ENCODE data around the gene UMODL1. TPM values are rescaled to one million over a fixed set of nuclear protein-coding genes. Genes with fewer than 3 reads are reported as not detected.

UMODL1 gene
- total and polyA plus RNA-seq, 4 donors: 0.10 to 0.28 (median 0.14) TPM; not detected in 1

- Histone ChIP-seq H3K9me3 (ENCODE audit: control insufficient read depth in 4 of 4, insufficient read depth in 3 of 4, low read length in 3 of 4) (no peaks in the 10 kb centered on the region), H3K36me3 (ENCODE audit: control insufficient read depth in 4 of 4, insufficient read depth in 4 of 4, low read length in 4 of 4) (no peaks in the 10 kb centered on the region), H3K4me3 (no peak overlapping the region), H3K4me1 (ENCODE audit: control insufficient read depth in 5 of 5, insufficient read depth in 5 of 5, low read length in 5 of 5) (peaks cover 0 to 24% (median 9%) of the 10 kb centered on the region in 5 donors), H3K27ac (ENCODE audit: low read depth in 1 of 2, low read length in 1 of 2) (peak overlapping the region in 1 of 2 donors; percentile 26), H3K27me3 (ENCODE audit: control insufficient read depth in 3 of 3, insufficient read depth in 3 of 3, low read length in 2 of 3) (no peaks in the 10 kb centered on the region), H3K9ac (ENCODE audit: insufficient read depth in 1 of 2, low read length in 2 of 2) (no peak overlapping the region)
- 15 to 21% methylated on average over 4 of the region's 4 CpGs for WGBS, 2 donors
- ATAC-seq (ENCODE audit: insufficient read depth, low FRiP score): no peak
- DNase-seq: peak; percentile 43 to 52 (median 49)
- no peak for TF ChIP-seq CTCF (IDR thresholded peaks at IDR 0.05; ENCODE audit: control extremely low read depth, extremely low read depth)
These were observed 7.9 kb upstream of the UMODL1 start for GRCh38 chr21:42063191-42063570.

DNA sequence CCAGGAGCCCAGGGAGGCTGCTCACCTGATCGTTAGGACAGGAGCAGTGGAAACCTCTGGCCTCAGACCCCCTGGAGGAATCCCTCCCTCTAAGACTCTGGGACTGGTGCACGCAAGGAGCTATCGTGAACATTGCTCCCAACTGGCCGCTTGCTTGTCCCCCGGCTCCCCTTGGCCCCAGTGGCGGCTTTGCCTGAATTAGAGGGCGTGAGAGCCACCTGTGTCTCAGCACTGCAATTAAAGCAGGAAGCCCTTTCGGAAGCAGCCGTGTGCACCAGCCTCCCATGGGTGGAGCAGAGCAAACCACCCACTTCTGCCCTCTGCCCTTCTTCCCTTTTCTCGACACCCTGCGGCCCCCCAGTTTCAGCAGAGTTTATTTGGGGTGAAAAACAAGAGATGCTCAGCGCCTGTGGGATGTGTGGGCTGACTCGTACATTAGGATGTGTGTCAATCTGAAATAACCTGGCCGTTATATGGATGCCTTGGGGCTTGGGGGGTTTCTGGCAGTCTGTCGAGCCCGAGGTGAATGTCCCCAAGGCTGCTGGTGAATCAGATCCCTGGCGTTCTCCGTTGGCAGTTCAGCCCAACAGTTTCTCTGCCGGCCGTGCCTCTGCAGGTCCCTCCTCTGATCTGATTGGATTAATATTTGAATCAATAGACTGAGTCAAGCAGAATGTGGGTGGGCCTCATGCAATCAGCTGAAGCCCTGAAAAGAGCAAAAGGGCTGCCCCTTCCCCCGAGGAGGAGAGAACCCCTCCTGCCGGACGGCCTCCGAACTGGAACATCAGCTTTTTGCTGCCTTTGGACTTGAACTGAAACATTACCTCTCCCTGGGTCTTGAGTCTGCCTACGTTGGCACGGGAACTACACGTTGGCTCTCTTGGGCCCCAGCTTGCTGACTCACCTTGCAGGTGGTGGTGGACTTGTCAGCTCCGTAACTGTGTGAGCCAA lies 7.3 kb upstream of the UMODL1 start:
- peak overlapping the region in 1 of 2 donors; percentile 26 for H3K27ac ChIP-seq (ENCODE audit: low read depth in 1 of 2, low read length in 1 of 2)
- H3K36me3 ChIP-seq (ENCODE audit: control insufficient read depth in 4 of 4, insufficient read depth in 4 of 4, low read length in 4 of 4): no peaks in the 10 kb centered on the region
- H3K9me3 ChIP-seq (ENCODE audit: control insufficient read depth in 4 of 4, insufficient read depth in 3 of 4, low read length in 3 of 4): no peaks in the 10 kb centered on the region
- peaks cover 0 to 18% (median 7%) of the 10 kb centered on the region in 5 donors for H3K4me1 ChIP-seq (ENCODE audit: control insufficient read depth in 5 of 5, insufficient read depth in 5 of 5, low read length in 5 of 5)
- H3K4me3 ChIP-seq: no peak overlapping the region
- DNase-seq (peak; percentile 41 to 56 (median 45)), ATAC-seq (ENCODE audit: insufficient read depth, low FRiP score) (no peak)
- 31 to 44% methylated on average over 28 of the region's 28 CpGs for WGBS, 2 donors
- no peak overlapping the region for H3K9ac ChIP-seq (ENCODE audit: insufficient read depth in 1 of 2, low read length in 2 of 2)
- TF ChIP-seq CTCF (IDR thresholded peaks at IDR 0.05; ENCODE audit: control extremely low read depth, extremely low read depth): no peak
- no peaks in the 10 kb centered on the region for H3K27me3 ChIP-seq (ENCODE audit: control insufficient read depth in 3 of 3, insufficient read depth in 3 of 3, low read length in 2 of 3)

DNA sequence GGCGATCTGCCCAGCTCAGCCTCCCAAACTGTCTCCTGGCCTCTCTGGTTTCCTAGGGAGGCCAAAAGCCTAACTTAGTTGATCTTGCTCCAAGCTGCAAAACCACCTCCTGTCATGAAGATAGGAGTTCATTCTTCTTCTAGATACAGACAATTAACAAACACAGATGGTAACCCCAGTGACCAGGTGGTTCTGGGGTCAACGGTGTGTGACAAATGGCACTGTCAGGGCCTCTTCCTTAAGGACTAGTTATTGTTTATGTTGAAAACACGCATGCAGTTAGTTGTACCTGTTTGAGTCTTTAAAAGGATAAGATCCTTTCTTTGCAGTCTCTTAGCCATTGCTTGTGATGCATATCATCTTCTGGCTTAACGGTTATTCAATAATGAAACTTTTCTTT lies 4.6 kb upstream of the UMODL1 start:
- ATAC-seq (ENCODE audit: insufficient read depth, low FRiP score): no peak
- 78 to 80% methylated on average over 4 of the region's 4 CpGs for WGBS, 2 donors
- TF ChIP-seq CTCF (IDR thresholded peaks at IDR 0.05; ENCODE audit: control extremely low read depth, extremely low read depth): no peak

More for the DNA sequence above, 4.6 kb upstream of the UMODL1 start:
- Histone ChIP-seq H3K4me1 (ENCODE audit: control insufficient read depth in 5 of 5, insufficient read depth in 5 of 5, low read length in 5 of 5) (peaks cover 0 to 17% (median 0%) of the 10 kb centered on the region in 5 donors), H3K27me3 (ENCODE audit: control insufficient read depth in 3 of 3, insufficient read depth in 3 of 3, low read length in 2 of 3) (peaks cover 0 to 9% (median 0%) of the 10 kb centered on the region in 3 donors), H3K9me3 (ENCODE audit: control insufficient read depth in 4 of 4, insufficient read depth in 3 of 4, low read length in 3 of 4) (no peaks in the 10 kb centered on the region), H3K4me3 (no peak overlapping the region), H3K9ac (ENCODE audit: insufficient read depth in 1 of 2, low read length in 2 of 2) (no peak overlapping the region), H3K27ac (ENCODE audit: low read depth in 1 of 2, low read length in 1 of 2) (no peak overlapping the region), H3K36me3 (ENCODE audit: control insufficient read depth in 4 of 4, insufficient read depth in 4 of 4, low read length in 4 of 4) (no peaks in the 10 kb centered on the region)
- DNase-seq: no peak

Data from lung (tissue), 12 donors.